Activated CD8-positive, alpha-beta T cell treated with anti-CD3 and anti-CD28 coated beads for 36 hours (primary cell): Measurements from ENCODE around the gene JMJD1C. TPM values are rescaled to one million over a fixed set of nuclear protein-coding genes. Genes with fewer than 3 reads are reported as not detected.

Source experiments
- ATAC-seq: fragments of 200-7000 bp; cut with Tn5 transposase; one replicate; pipeline ENCODE4 v1.10.0; 2021; ENCODE audit warnings: mild to moderate bottlenecking, moderate library complexity
- CTCF ChIA-PET: fragments of 350-600 bp; sonication (Branson Sonifier 250); formaldehyde crosslinking; loops from one replicate; lab custom pipeline; 2021; ENCODE audit warnings: antibody characterized with exemption; lab: Charles Lee
- POLR2A ChIA-PET: fragments of 350-600 bp; sonication (Branson Sonifier 250); formaldehyde crosslinking; loops from one replicate; lab custom pipeline; 2021; ENCODE audit warnings: antibody characterized with exemption; lab: Charles Lee
- DNase-seq: peaks from one replicate; pipeline ENCODE4 v3.0.0-alpha.2; 2020
- H3K27ac Mint-ChIP-seq: one replicate; pipeline ENCODE4 v1.8.0; 2021; ENCODE audit warnings: mild to moderate bottlenecking, mixed read lengths
- H3K27me3 Mint-ChIP-seq: one replicate; pipeline ENCODE4 v1.8.0; 2021; ENCODE audit warnings: mixed read lengths
- H3K36me3 Mint-ChIP-seq: one replicate; pipeline ENCODE4 v1.8.0; 2021; ENCODE audit warnings: low read depth, mixed read lengths
- H3K4me1 Mint-ChIP-seq: one replicate; pipeline ENCODE4 v1.8.0; 2021; ENCODE audit warnings: low read depth, mixed read lengths
- H3K4me3 Mint-ChIP-seq: one replicate; pipeline ENCODE4 v1.8.0; 2021; ENCODE audit warnings: mild to moderate bottlenecking, moderate library complexity, mixed read lengths
- H3K9me3 Mint-ChIP-seq: one replicate; pipeline ENCODE4 v1.8.0; 2021; ENCODE audit warnings: mixed read lengths
- intact Hi-C: fragments of 100-400 bp; cut with micrococcal nuclease; formaldehyde crosslinking; loops from one replicate; pipeline ENCODE4 v1.10.0; 2022
- total RNA-seq, 2 experiments: library from RNA; stranded (reverse); gene quantifications; one replicate each; pipeline ENCODE4 v1.2.3, GENCODE V29; 2021
- TF ChIP-seq, protein P1 (sequence below): fragments of 200-600 bp; IDR thresholded peaks from one replicate; pipeline ENCODE4 v1.8.0; 2022; ENCODE audit warnings: antibody characterized with exemption, mild to moderate bottlenecking

JMJD1C gene
- total RNA-seq, 2 experiments from 2014 or later: 45.2 to 48.1 TPM

DNA sequence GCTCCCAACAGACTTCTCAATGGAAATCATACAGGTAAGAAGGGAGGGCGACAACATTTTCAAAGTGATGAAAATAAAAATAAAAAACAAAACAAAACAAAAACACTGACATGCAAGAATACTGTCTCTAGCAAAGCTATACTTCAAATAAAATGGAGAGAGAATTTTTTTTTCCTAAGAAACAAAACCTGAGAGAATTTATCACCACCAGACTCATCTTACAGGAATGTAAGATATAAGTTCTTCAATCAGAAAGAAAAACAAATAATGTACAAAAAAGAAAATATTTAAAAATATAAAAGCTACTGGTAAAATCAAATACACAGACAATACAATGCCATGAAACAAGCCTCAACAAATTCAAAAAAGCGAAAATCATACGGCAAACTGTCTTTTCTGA lies 219.4 kb downstream of the JMJD1C start:
- CTCF ChIA-PET: interaction anchor here (0.9 kb wide), 1 partner anchor 24 kb away, joined by 3 read pairs; no protein-coding TSS in a partner anchor

DNA sequence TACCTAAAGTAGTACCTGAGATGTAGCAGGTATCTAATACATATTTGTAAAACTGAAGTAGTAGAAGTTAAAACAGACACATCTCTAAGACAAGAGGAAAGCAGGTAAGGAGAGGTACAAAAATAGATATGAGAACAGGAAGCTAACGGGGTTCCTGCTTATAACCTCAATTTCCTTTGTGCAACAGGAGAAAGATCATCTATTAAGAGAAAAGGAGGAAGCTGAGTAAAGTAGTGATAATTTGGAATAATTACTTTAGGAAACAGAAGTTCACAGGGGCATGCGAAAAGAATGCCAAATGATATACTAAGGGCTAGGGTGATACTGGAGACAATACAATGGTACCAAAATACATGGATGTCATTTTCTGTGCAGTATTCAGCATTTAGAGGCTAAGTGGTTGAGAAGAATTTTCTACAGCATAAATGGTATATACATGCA lies 223.9 kb downstream of the JMJD1C start:
- peak; percentile 29 for ATAC-seq
- Mint-ChIP-seq H3K9me3 (peaks cover 13% of the 10 kb centered on the region), H3K4me3 (peak overlapping the region; percentile 56), H3K27ac (peak overlapping the region; percentile 78), H3K4me1 (peaks cover 75% of the 10 kb centered on the region), H3K27me3 (no peaks in the 10 kb centered on the region), H3K36me3 (peaks cover 31% of the 10 kb centered on the region)
- no peak for DNase-seq
- ChIA-PET POLR2A (interaction anchor here (0.6 to 1.3 kb wide), 3 partner anchors 15 to 17 kb away, joined by 3 read pairs; no protein-coding TSS in a partner anchor), CTCF (interaction anchor here (1.5 to 1.9 kb wide), 2 partner anchors 15 to 75 kb away, joined by 3 to 10 read pairs; no protein-coding TSS in a partner anchor)
- TF ChIP-seq, protein P1, sequence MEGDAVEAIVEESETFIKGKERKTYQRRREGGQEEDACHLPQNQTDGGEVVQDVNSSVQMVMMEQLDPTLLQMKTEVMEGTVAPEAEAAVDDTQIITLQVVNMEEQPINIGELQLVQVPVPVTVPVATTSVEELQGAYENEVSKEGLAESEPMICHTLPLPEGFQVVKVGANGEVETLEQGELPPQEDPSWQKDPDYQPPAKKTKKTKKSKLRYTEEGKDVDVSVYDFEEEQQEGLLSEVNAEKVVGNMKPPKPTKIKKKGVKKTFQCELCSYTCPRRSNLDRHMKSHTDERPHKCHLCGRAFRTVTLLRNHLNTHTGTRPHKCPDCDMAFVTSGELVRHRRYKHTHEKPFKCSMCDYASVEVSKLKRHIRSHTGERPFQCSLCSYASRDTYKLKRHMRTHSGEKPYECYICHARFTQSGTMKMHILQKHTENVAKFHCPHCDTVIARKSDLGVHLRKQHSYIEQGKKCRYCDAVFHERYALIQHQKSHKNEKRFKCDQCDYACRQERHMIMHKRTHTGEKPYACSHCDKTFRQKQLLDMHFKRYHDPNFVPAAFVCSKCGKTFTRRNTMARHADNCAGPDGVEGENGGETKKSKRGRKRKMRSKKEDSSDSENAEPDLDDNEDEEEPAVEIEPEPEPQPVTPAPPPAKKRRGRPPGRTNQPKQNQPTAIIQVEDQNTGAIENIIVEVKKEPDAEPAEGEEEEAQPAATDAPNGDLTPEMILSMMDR: no peak
- intact Hi-C loops: no loop called here

More for the DNA sequence above, 219.4 kb downstream of the JMJD1C start:
- no peak overlapping the region for H3K4me3 Mint-ChIP-seq
- peaks cover 52% of the 10 kb centered on the region for H3K4me1 Mint-ChIP-seq
- intact Hi-C loops: no loop called here
- DNase-seq (no peak), ATAC-seq (no peak)
- H3K9me3 Mint-ChIP-seq: peaks cover 13% of the 10 kb centered on the region
- peak overlapping the region; percentile 55 for H3K27ac Mint-ChIP-seq
- H3K36me3 Mint-ChIP-seq: peaks cover 38% of the 10 kb centered on the region
- no peaks in the 10 kb centered on the region for H3K27me3 Mint-ChIP-seq
- POLR2A ChIA-PET: no interaction called here
- TF ChIP-seq, protein P1: no peak

- TF ChIP-seq, protein P1: no peak
- H3K27me3 Mint-ChIP-seq: no peaks in the 10 kb centered on the region
- H3K36me3 Mint-ChIP-seq: peaks cover 23% of the 10 kb centered on the region
- peak overlapping the region; percentile 24 for H3K4me3 Mint-ChIP-seq
- intact Hi-C loops: no loop called here
- ChIA-PET CTCF (interaction anchor here (0.5 to 1.9 kb wide), 3 partner anchors 16 to 74 kb away, joined by 3 to 10 read pairs (median 3); no protein-coding TSS in a partner anchor), POLR2A (interaction anchor here (0.5 to 1.3 kb wide), 2 partner anchors 16 to 415 kb away, joined by 3 read pairs; no protein-coding TSS in a partner anchor)
- H3K9me3 Mint-ChIP-seq: peaks cover 8% of the 10 kb centered on the region
- ATAC-seq (no peak), DNase-seq (no peak)
- H3K27ac Mint-ChIP-seq: peak overlapping the region; percentile 60
- peaks cover 71% of the 10 kb centered on the region for H3K4me1 Mint-ChIP-seq
Measured at GRCh38 chr10:63240807-63241206, 225.0 kb downstream of the JMJD1C start.

DNA sequence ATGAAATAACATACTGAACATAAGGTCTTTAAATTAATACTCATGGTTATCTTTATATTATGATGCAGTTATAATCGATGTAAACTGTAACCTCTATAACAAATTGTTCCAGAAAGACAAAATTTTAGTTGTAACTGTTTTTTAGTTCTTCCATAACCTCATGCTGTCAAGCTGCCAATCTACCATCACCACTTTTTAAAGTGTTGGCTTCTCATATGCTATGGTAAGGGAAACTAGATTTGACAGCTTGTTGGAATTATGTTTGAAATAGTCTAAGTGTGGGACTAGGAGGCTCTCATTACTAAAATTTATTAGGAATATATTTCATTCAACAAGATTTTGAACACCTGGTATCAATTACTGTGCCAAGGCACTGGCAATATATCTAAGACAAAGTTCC lies 227.3 kb downstream of the JMJD1C start:
- Mint-ChIP-seq H3K27ac (peak overlapping the region; percentile 59), H3K9me3 (peaks cover 2% of the 10 kb centered on the region), H3K4me3 (no peak overlapping the region), H3K4me1 (peaks cover 64% of the 10 kb centered on the region), H3K36me3 (peaks cover 9% of the 10 kb centered on the region), H3K27me3 (no peaks in the 10 kb centered on the region)
- CTCF ChIA-PET: interaction anchor here (1.5 kb wide), 1 partner anchor 24 kb away, joined by 3 read pairs; no protein-coding TSS in a partner anchor
- POLR2A ChIA-PET: no interaction called here
- TF ChIP-seq, protein P1: no peak
- ATAC-seq (no peak), DNase-seq (no peak)
- intact Hi-C loops: no loop called here

DNA sequence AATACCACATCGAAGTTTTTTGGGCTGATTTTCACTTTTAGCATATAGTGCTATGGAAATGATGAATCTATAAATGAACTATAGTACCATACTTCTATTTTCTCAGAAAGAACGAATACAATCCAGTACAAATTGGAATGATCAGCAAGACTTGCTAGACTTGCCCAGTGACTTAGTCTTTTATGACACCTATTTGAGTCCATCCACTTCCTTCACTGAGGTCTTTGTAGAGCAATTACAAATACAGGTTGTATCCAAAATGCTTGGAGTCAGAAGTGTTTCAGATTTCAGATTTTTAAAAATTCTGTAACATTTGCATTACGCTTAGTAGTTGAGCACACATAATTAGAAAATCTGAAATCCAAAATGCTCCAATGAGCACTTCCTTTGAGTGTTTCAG lies 228.4 kb downstream of the JMJD1C start:
- ChIA-PET CTCF (interaction anchor here (1.5 kb wide), 2 partner anchors 9 to 23 kb away, joined by 3 to 4 read pairs; no protein-coding TSS in a partner anchor), POLR2A (no interaction called here)
- peaks cover 65% of the 10 kb centered on the region for H3K4me1 Mint-ChIP-seq
- DNase-seq: no peak
- peaks cover 9% of the 10 kb centered on the region for H3K36me3 Mint-ChIP-seq
- H3K9me3 Mint-ChIP-seq: peaks cover 2% of the 10 kb centered on the region
- intact Hi-C loops: no loop called here
- no peak overlapping the region for H3K4me3 Mint-ChIP-seq
- ATAC-seq: no peak
- TF ChIP-seq, protein P1: no peak
- H3K27ac Mint-ChIP-seq: peak overlapping the region; percentile 55
- no peaks in the 10 kb centered on the region for H3K27me3 Mint-ChIP-seq
